ENCODE results near the gene HAND1.

GRCh38 chr5:154479160-154479943 lies 1.3 kb upstream of the HAND1 start:
- TF ChIP-seq CTCF (IDR thresholded peaks at IDR 0.05) (no peak), POLR2A (IDR thresholded peaks at IDR 0.05) (no peak)

Data from adrenal gland (tissue), 5 donors.